Stimulated activated CD4-positive, alpha-beta T cell treated with anti-CD3 and anti-CD28 coated beads, Interleukin-12 subunit alpha, Interleukin-12 subunit beta, amount 100 ng/mL, for 48 hours (primary cell): Measurements from ENCODE around the gene PRKAB2.
"Not testable (repeated sequence)": the region's sequence is repeated elsewhere in the genome, so short reads cannot be mapped to it uniquely, and the experiment has no call there.

Source experiments
- DNase-seq, 3 donors: peaks; one replicate each; pipeline ENCODE4 v3.0.0-alpha.2; 2020; ENCODE audit warnings: low read depth in 2 of 3, low spot score in 1 of 3

The PRKAB2 gene

GRCh38 chr1:147177611-147178380, 5.5 kb upstream of the PRKAB2 start:
- no peak for DNase-seq

GRCh38 chr1:147171399-147172167, 687 bp downstream of the PRKAB2 start:
- no peak for DNase-seq

- no peak for DNase-seq
Observed at GRCh38 chr1:147169840-147170674, 2.2 kb downstream of the PRKAB2 start.

GRCh38 chr1:147169171-147169570, 3.1 kb downstream of the PRKAB2 start:
- no peak for DNase-seq

GRCh38 chr1:147168626-147169058, 3.6 kb downstream of the PRKAB2 start:
- DNase-seq = no peak

GRCh38 chr1:147167365-147167764, 4.9 kb downstream of the PRKAB2 start:
- no peak for DNase-seq

- DNase-seq = no peak
Observed at GRCh38 chr1:147163019-147163418, 9.3 kb downstream of the PRKAB2 start.

GRCh38 chr1:147162093-147162492, 10.2 kb downstream of the PRKAB2 start:
- no peak for DNase-seq

GRCh38 chr1:147157116-147157515, 15.2 kb downstream of the PRKAB2 start:
- not testable (repeated sequence) for DNase-seq

GRCh38 chr1:147156642-147157041, 15.6 kb downstream of the PRKAB2 start:
- no peak for DNase-seq

- no peak for DNase-seq
Observed at GRCh38 chr1:147152772-147153171, 19.5 kb downstream of the PRKAB2 start.

- DNase-seq = no peak
Observed at GRCh38 chr1:147151244-147151643, 21.0 kb downstream of the PRKAB2 start.

GRCh38 chr1:147142886-147143285, 29.4 kb downstream of the PRKAB2 start:
- DNase-seq = no peak

- DNase-seq = not testable (repeated sequence)
Observed at GRCh38 chr1:147130721-147131120, 41.5 kb downstream of the PRKAB2 start.

GRCh38 chr1:147129116-147129873, 43.0 kb downstream of the PRKAB2 start:
- DNase-seq = no peak

- no peak for DNase-seq
Observed at GRCh38 chr1:147124266-147124665, 48.0 kb downstream of the PRKAB2 start.

GRCh38 chr1:147117109-147117508, 55.2 kb downstream of the PRKAB2 start:
- no peak for DNase-seq

- DNase-seq = no peak
Observed at GRCh38 chr1:147115496-147115895, 56.8 kb downstream of the PRKAB2 start.

GRCh38 chr1:147115079-147115478, 57.2 kb downstream of the PRKAB2 start:
- not testable (repeated sequence) for DNase-seq

GRCh38 chr1:147114353-147114752, 57.9 kb downstream of the PRKAB2 start:
- DNase-seq = not testable (repeated sequence)
